ENCODE data around the gene MOGAT3. TPM values are rescaled to one million over a fixed set of nuclear protein-coding genes. Genes with fewer than 3 reads are reported as not detected.
A peak's percentile ranks its signal among the peaks of the same experiment; 100 is the strongest.

Gene MOGAT3
- total RNA-seq, 1 donor from 2014 or later: not detected

- Histone ChIP-seq H3K27me3 (ENCODE audit: low read depth) (no peaks in the 10 kb centered on the region), H3K4me3 (no peak overlapping the region), H3K36me3 (peaks cover 26% of the 10 kb centered on the region), H3K27ac (replicated peaks) (peak overlapping the region; percentile 87), H3K4me1 (peaks cover 73% of the 10 kb centered on the region), H3K9me3 (replicated peaks) (no peaks in the 10 kb centered on the region)
- DNase-seq: no peak
- intact Hi-C loops (cut with micrococcal nuclease): no loop called here
- TF ChIP-seq, protein P1, sequence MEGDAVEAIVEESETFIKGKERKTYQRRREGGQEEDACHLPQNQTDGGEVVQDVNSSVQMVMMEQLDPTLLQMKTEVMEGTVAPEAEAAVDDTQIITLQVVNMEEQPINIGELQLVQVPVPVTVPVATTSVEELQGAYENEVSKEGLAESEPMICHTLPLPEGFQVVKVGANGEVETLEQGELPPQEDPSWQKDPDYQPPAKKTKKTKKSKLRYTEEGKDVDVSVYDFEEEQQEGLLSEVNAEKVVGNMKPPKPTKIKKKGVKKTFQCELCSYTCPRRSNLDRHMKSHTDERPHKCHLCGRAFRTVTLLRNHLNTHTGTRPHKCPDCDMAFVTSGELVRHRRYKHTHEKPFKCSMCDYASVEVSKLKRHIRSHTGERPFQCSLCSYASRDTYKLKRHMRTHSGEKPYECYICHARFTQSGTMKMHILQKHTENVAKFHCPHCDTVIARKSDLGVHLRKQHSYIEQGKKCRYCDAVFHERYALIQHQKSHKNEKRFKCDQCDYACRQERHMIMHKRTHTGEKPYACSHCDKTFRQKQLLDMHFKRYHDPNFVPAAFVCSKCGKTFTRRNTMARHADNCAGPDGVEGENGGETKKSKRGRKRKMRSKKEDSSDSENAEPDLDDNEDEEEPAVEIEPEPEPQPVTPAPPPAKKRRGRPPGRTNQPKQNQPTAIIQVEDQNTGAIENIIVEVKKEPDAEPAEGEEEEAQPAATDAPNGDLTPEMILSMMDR (IDR thresholded peaks at IDR 0.05; ENCODE audit: borderline replicate concordance): no peak
These were observed 38.5 kb upstream of the MOGAT3 start for GRCh38 chr7:101239191-101239950.

- Histone ChIP-seq H3K36me3 (peaks cover 26% of the 10 kb centered on the region), H3K27me3 (ENCODE audit: low read depth) (no peaks in the 10 kb centered on the region), H3K4me3 (peak overlapping the region; percentile 47), H3K4me1 (peaks cover 66% of the 10 kb centered on the region), H3K27ac (replicated peaks) (peak overlapping the region; percentile 87), H3K9me3 (replicated peaks) (no peaks in the 10 kb centered on the region)
- DNase-seq: no peak
- intact Hi-C loops (cut with micrococcal nuclease): no loop called here
- TF ChIP-seq, protein P1 (IDR thresholded peaks at IDR 0.05; ENCODE audit: borderline replicate concordance): no peak
These were observed 37.7 kb upstream of the MOGAT3 start for GRCh38 chr7:101238226-101239182.

DNA sequence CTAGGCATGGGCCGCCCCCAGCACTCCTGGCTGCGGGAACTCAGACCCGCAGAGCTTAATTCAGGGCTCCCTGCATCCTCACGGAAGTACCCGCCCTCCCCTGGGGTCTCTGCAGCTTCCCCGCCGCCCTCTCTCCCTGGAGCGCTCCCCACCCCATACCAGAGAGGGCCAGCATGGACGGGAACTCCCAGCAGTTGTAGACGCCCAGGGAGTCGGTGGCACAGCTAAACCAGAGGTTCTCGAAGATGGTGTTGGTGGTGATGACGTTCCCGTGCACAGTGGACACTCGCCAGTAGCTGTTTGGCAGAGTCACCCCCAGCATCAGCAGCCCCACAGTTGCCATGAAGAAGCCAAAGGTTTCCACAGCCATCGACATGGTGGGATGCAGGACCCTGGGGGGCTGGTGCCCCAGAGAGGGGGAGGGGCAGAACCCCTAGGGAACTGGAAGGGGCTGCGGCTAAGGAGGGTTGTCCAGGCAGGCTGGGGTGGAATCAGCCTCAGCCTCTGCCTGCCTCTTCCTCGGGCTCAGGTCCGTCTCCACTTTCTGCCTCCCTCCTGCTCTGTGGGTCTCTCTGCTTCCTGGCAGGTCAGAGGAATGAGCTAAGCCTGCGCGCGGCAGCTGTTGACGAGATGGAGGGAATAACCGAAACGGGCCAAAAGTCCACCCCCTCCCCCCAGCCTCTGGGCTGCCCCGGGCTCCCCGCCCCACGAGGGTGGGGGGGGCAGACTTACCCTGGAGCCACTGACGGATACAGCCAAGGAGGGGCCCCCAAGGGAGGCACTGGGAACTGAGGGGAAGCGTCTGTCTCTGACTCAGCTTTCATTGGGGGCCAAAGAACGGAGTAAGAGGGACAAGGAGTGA lies 36.6 kb upstream of the MOGAT3 start, which contains the start of gene CLDN15:
Gene CLDN15, minus strand, starts transcription at position 597 of the 862 bp plus-strand sequence. Its CDS starts 221 bp downstream, at position 376.
- H3K27ac ChIP-seq (replicated peaks): peak within 1 kb of the TSS; percentile 87
- intact Hi-C loops (cut with micrococcal nuclease): no loop called here
- no peaks in the 10 kb centered on the region for H3K9me3 ChIP-seq (replicated peaks)
- peaks cover 26% of the 10 kb centered on the region for H3K36me3 ChIP-seq
- peaks cover 58% of the 10 kb centered on the region for H3K4me1 ChIP-seq
- DNase-seq: peak; percentile 86
- TF ChIP-seq, protein P1 (IDR thresholded peaks at IDR 0.05; ENCODE audit: borderline replicate concordance): no peak
- no peaks in the 10 kb centered on the region for H3K27me3 ChIP-seq (ENCODE audit: low read depth)
- peak within 1 kb of the TSS; percentile 47 for H3K4me3 ChIP-seq

GRCh38 chr7:101236292-101236835 lies 35.5 kb upstream of the MOGAT3 start:
- H3K9me3 ChIP-seq (replicated peaks): no peaks in the 10 kb centered on the region
- H3K27me3 ChIP-seq (ENCODE audit: low read depth): no peaks in the 10 kb centered on the region
- H3K4me3 ChIP-seq: no peak overlapping the region
- H3K4me1 ChIP-seq: peaks cover 60% of the 10 kb centered on the region
- intact Hi-C loops (cut with micrococcal nuclease): no loop called here
- peaks cover 26% of the 10 kb centered on the region for H3K36me3 ChIP-seq
- DNase-seq: no peak
- TF ChIP-seq, protein P1 (IDR thresholded peaks at IDR 0.05; ENCODE audit: borderline replicate concordance): no peak
- no peak overlapping the region for H3K27ac ChIP-seq (replicated peaks)

Data from left ventricle myocardium inferior (tissue), 1 donor.